ENCODE data around the gene LNX2. TPM values are rescaled to one million over a fixed set of nuclear protein-coding genes. Genes with fewer than 3 reads are reported as not detected.

Gene LNX2
- total RNA-seq, 2 donors from 2014 or later = 11.2 to 23.1 TPM

DNA sequence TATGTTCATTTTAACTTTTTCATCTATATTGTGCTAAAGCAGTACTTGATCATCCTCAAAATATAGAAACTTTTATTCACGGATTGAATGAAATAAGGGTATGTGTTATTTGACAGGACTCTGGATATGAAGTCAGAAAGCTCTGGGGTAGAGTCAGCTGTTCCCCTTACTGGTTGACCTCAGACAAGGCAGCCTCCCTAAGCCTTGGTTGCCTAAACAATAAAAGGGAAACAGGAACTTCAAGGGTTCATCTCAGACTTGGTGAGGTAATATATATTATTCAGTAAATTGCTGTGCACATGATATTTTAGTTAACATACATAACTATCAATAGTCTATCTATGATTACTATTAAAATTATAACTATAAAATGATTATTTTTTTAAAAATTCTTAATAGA, 14.9 kb upstream of the LNX2 start:
- Histone ChIP-seq H3K4me1 (peaks cover 30% of the 10 kb centered on the region), H3K27ac (no peak overlapping the region), H3K9me3 (no peaks in the 10 kb centered on the region), H3K27me3 (no peaks in the 10 kb centered on the region), H3K36me3 (replicated peaks in 1 of 2; ENCODE audit: insufficient read depth in 1 of 2, low read depth in 2 of 2) (no peaks in the 10 kb centered on the region), H3K4me3 (no peak overlapping the region)
- TF ChIP-seq, protein P1, sequence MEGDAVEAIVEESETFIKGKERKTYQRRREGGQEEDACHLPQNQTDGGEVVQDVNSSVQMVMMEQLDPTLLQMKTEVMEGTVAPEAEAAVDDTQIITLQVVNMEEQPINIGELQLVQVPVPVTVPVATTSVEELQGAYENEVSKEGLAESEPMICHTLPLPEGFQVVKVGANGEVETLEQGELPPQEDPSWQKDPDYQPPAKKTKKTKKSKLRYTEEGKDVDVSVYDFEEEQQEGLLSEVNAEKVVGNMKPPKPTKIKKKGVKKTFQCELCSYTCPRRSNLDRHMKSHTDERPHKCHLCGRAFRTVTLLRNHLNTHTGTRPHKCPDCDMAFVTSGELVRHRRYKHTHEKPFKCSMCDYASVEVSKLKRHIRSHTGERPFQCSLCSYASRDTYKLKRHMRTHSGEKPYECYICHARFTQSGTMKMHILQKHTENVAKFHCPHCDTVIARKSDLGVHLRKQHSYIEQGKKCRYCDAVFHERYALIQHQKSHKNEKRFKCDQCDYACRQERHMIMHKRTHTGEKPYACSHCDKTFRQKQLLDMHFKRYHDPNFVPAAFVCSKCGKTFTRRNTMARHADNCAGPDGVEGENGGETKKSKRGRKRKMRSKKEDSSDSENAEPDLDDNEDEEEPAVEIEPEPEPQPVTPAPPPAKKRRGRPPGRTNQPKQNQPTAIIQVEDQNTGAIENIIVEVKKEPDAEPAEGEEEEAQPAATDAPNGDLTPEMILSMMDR (IDR thresholded peaks at IDR 0.05) = no peak
- no peak for TF ChIP-seq POLR2A (IDR thresholded peaks at IDR 0.05)
- ATAC-seq (no peak), DNase-seq (no peak)
- 79 to 100% methylated on average over 1 of the region's 1 CpG for WGBS, 2 donors
- intact Hi-C loops (cut with DNase I) = no loop called here

DNA sequence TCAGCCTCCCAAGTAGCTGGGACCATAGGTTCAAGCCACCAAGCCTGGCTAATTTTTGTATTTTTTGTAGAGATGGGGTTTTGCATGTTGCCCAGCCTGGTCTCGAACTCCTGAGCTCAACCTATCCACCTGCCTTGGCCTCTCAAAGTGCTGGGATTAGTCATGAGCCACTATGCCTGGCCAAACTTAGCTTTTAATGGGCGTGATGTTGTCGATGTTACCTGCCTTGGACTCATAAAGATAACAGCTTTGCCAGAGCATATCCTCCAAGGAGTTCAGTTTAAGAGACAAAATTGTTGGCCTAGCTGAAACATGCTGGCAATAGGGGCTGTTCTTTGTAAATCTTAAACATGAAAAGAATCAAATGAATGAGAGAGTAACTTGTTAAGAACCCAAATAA, 14.5 kb upstream of the LNX2 start:
- Histone ChIP-seq H3K4me1 (peaks cover 30% of the 10 kb centered on the region), H3K27me3 (no peaks in the 10 kb centered on the region), H3K27ac (no peak overlapping the region), H3K36me3 (replicated peaks in 1 of 2; ENCODE audit: insufficient read depth in 1 of 2, low read depth in 2 of 2) (no peaks in the 10 kb centered on the region), H3K9me3 (no peaks in the 10 kb centered on the region), H3K4me3 (no peak overlapping the region)
- ATAC-seq (no peak), DNase-seq (no peak)
- TF ChIP-seq, protein P1 (IDR thresholded peaks at IDR 0.05) = no peak
- no peak for TF ChIP-seq POLR2A (IDR thresholded peaks at IDR 0.05)
- 86 to 91% methylated on average over 3 of the region's 3 CpGs for WGBS, 2 donors
- intact Hi-C loops (cut with DNase I) = no loop called here

DNA sequence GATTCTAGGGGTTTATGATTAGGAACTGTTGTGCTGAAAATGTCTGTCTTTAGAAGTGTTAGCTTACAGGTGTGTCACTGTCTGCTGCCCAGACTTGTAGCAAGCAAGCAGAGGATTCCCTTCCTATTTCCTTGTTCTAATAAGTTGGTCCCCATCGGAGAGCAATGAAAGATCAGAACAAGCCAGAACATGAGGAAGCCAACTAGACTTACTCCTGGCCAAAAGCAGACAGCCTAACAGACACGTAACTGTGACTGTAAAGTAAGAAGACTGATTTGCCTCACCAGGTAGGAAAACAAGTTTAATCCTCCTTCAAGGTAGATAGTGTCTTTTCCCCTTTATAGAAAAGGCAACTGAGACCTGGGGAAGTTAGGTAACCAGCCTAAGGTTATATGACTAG, 13.9 kb upstream of the LNX2 start:
- intact Hi-C loops (cut with DNase I) = no loop called here
- TF ChIP-seq, protein P1 (IDR thresholded peaks at IDR 0.05) = no peak
- no peak for TF ChIP-seq POLR2A (IDR thresholded peaks at IDR 0.05)
- Histone ChIP-seq H3K27me3 (no peaks in the 10 kb centered on the region), H3K4me3 (no peak overlapping the region), H3K9me3 (no peaks in the 10 kb centered on the region), H3K4me1 (peaks cover 34% of the 10 kb centered on the region), H3K27ac (no peak overlapping the region), H3K36me3 (replicated peaks in 1 of 2; ENCODE audit: insufficient read depth in 1 of 2, low read depth in 2 of 2) (no peaks in the 10 kb centered on the region)
- DNase-seq (no peak), ATAC-seq (no peak)
- WGBS, 2 donors = 68 to 74% methylated on average over 2 of the region's 2 CpGs

DNA sequence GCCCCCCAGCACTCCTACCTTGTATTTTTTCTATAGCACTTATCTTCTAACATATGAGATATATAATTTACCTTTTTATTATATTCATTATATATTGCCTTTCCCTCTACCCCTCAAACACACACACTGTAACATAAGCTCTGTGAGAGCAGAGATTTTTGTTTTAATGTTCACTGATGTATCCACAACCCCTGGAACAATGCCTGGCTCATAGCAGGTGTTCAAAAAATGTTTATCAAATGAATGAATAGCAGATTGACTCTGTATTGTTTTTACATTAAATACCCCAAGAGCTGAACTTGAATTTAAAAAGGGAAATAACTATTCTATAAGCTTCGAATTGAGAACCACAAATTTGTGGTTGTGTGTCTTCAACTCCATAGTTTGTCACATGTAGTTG, 12.3 kb upstream of the LNX2 start:
- H3K4me3 ChIP-seq = no peak overlapping the region
- H3K4me1 ChIP-seq = peaks cover 33% of the 10 kb centered on the region
- no peaks in the 10 kb centered on the region for H3K9me3 ChIP-seq
- H3K36me3 ChIP-seq (replicated peaks in 1 of 2; ENCODE audit: insufficient read depth in 1 of 2, low read depth in 2 of 2) = no peaks in the 10 kb centered on the region
- ATAC-seq = no peak
- H3K27ac ChIP-seq = no peak overlapping the region
- H3K27me3 ChIP-seq = no peaks in the 10 kb centered on the region
- intact Hi-C loops (cut with DNase I) = no loop called here
- TF ChIP-seq POLR2A (IDR thresholded peaks at IDR 0.05) = no peak
- TF ChIP-seq, protein P1 (IDR thresholded peaks at IDR 0.05) = no peak
- WGBS, 2 donors = 95 to 100% methylated on average over 1 of the region's 1 CpG
- DNase-seq = no peak

DNA sequence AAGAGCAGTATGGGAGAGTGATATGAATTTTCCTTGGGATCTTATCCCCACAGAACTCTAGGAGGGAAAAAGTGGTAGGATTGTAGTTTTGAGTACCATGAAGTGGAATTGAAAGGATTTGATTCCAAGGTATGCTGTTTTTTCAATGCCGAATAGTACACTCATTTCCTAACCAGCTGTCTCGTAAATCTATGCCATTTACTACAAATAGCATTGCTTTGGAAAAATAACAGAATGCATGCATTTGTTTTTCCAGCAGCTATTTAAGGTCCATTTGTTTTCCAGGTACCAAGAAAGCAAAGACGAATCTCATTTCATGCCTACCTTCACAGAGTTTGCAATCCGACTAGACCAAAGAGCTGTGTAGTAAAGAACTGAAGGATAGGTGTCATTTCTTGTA, 11.9 kb upstream of the LNX2 start:
- intact Hi-C loops (cut with DNase I) = no loop called here
- DNase-seq (no peak), ATAC-seq (no peak)
- TF ChIP-seq, protein P1 (IDR thresholded peaks at IDR 0.05) = no peak
- TF ChIP-seq POLR2A (IDR thresholded peaks at IDR 0.05) = no peak
- no peak overlapping the region for H3K4me3 ChIP-seq
- H3K9me3 ChIP-seq = no peaks in the 10 kb centered on the region
- no peaks in the 10 kb centered on the region for H3K27me3 ChIP-seq
- no peaks in the 10 kb centered on the region for H3K36me3 ChIP-seq (replicated peaks in 1 of 2; ENCODE audit: insufficient read depth in 1 of 2, low read depth in 2 of 2)
- H3K4me1 ChIP-seq = peaks cover 31% of the 10 kb centered on the region
- no peak overlapping the region for H3K27ac ChIP-seq
- WGBS, 2 donors = 88 to 89% methylated on average over 4 of the region's 4 CpGs
